Transverse colon (tissue), 4 donors: ENCODE results near the gene IL3. TPM values are rescaled to one million over a fixed set of nuclear protein-coding genes. Genes with fewer than 3 reads are reported as not detected.
A peak's percentile ranks its signal among the peaks of the same experiment; 100 is the strongest.

Source experiments
- DNase-seq: peaks from one replicate; pipeline ENCODE4 v3.0.0-alpha.2; 2019
- H3K27ac ChIP-seq, 4 donors: fragments of 200-600 bp; sonication (generic); 2 replicates each; pipeline ENCODE4 v1.5.1; 2016 to 2018; ENCODE audit warnings: inconsistent platforms in 4 of 4
- H3K27me3 ChIP-seq: fragments of 200-600 bp; sonication (generic); 2 replicates; pipeline ENCODE4 v1.5.1; 2017; ENCODE audit warnings: inconsistent platforms
- H3K36me3 ChIP-seq, 4 donors: fragments of 200-600 bp; sonication (generic); 2 replicates each; pipeline ENCODE4 v1.5.1; 2017 to 2019; ENCODE audit warnings: inconsistent platforms in 4 of 4
- H3K4me1 ChIP-seq, 4 donors: fragments of 200-600 bp; sonication (generic); 2 replicates each; pipeline ENCODE4 v1.5.1; 2017 to 2020; ENCODE audit warnings: inconsistent platforms in 4 of 4
- H3K4me3 ChIP-seq, 4 donors: fragments of 200-600 bp; sonication (generic); 1 replicate in 1 of 4; 2 replicates in 3 of 4; pipeline versions ENCODE4 v1.5.1 to v1.6.1; 2017 to 2019; ENCODE audit warnings: inconsistent platforms in 4 of 4
- H3K9me3 ChIP-seq, 2 donors: fragments of 200-600 bp; sonication (generic); 2 replicates each; pipeline ENCODE4 v1.5.1; 2017 to 2019; ENCODE audit warnings: inconsistent platforms in 2 of 2
- CTCF ChIP-seq, 5 experiments: fragments of 200-600 bp in 3 of 5; fragments of 450-650 bp in 2 of 5; sonication (generic) in 3 of 5; IDR thresholded peaks; 1 replicate in 2 of 5; 2 replicates in 3 of 5; pipeline ENCODE4 v1.5.1; 2016 to 2017; ENCODE audit warnings: antibody characterized with exemption in 5 of 5, inconsistent platforms in 3 of 5, mild to moderate bottlenecking in 2 of 5, moderate library complexity in 1 of 5
- EP300 ChIP-seq: sonication (generic); formaldehyde crosslinking; IDR thresholded peaks from one replicate; pipeline ENCODE4 v1.6.1; 2017; ENCODE audit warnings: antibody characterized with exemption, low read depth
- POLR2A ChIP-seq: fragments of 450-650 bp; IDR thresholded peaks from one replicate; pipeline ENCODE4 v1.6.1; 2016; ENCODE audit warnings: antibody characterized with exemption, mild to moderate bottlenecking, moderate library complexity
- POLR2AphosphoS5 ChIP-seq, 3 donors: sonication (generic); formaldehyde crosslinking; IDR thresholded peaks; one replicate each; pipeline ENCODE4 v1.6.1; 2016; ENCODE audit warnings: antibody characterized with exemption in 3 of 3
- WGBS, 2 donors: methylation state at CpG; one replicate each; pipeline ENCODE4 v1.1.5; 2018; ENCODE audit warnings: low coverage in 1 of 2; 5-methylcytosine and 5-hydroxymethylcytosine counted together
- in situ Hi-C, 4 donors: fragments of 200-750 bp; cut with MboI; loops; one replicate each; pipeline versions ENCODE4 v1.15.0 to v1.15.1; 2017; ENCODE audit warnings: low sequenced_read_pairs in 3 of 4, low pct_ligation_motif_present in 1 of 4, low pct_unique_long_range_greater_than_20kb in 1 of 4
- intact Hi-C: fragments of 100-400 bp; cut with DNase I; formaldehyde crosslinking; loops from one replicate; pipeline ENCODE4 v1.15.1; 2023; ENCODE audit warnings: low total_unique reads
- total RNA-seq, 4 donors: library from RNA; depleted of rRNA; stranded (reverse); fragments of >200 nt; gene quantifications; one replicate each; pipeline ENCODE4 v1.1.0, GENCODE V29; 2016

The IL3 gene
- total RNA-seq: not detected

GRCh38 chr5:132060501-132061161, at the start of gene IL3:
Gene IL3, plus strand, starts transcription at chr5:132060655. Its CDS starts 52 bp downstream, at chr5:132060707.
- 92% methylated on average over 4 to 16 of the region's 16 CpGs for WGBS, 2 donors
- H3K36me3 ChIP-seq: no peaks in the 10 kb centered on the region
- no peak within 1 kb of the TSS for H3K27ac ChIP-seq
- in situ Hi-C loops: no loop called here
- no peak within 1 kb of the TSS for H3K4me3 ChIP-seq
- no peaks in the 10 kb centered on the region for H3K27me3 ChIP-seq
- H3K4me1 ChIP-seq: no peaks in the 10 kb centered on the region
- TF ChIP-seq POLR2AphosphoS5 (IDR thresholded peaks at IDR 0.05) (no peak), POLR2A (no peak), EP300 (no peak)
- intact Hi-C loops: no loop called here
- DNase-seq: peak; percentile 3
- no peaks in the 10 kb centered on the region for H3K9me3 ChIP-seq

GRCh38 chr5:132010989-132011621, 49.4 kb upstream of the IL3 start:
- in situ Hi-C loops (loop anchor here in 1 of 4 donors (25.0 kb wide), 1 partner anchor 574 kb away; no protein-coding TSS in a partner anchor), intact Hi-C loops (no loop called here)

GRCh38 chr5:132011622-132012343, 48.7 kb upstream of the IL3 start, which contains the start of gene ACSL6:
Gene ACSL6, minus strand, starts transcription at chr5:132011658. Its CDS starts 105 bp downstream, at chr5:132011553.
- in situ Hi-C loops: loop anchor here in 1 of 4 donors (25.0 kb wide), 1 partner anchor 574 kb away; no protein-coding TSS in a partner anchor
- Histone ChIP-seq H3K9me3 (no peaks in the 10 kb centered on the region), H3K27ac (no peak within 1 kb of the TSS), H3K4me1 (peaks cover 5 to 8% (median 6%) of the 10 kb centered on the region in 4 donors), H3K27me3 (peaks cover 54% of the 10 kb centered on the region), H3K4me3 (peak within 1 kb of the TSS; percentile 38 to 60 (median 50)), H3K36me3 (no peaks in the 10 kb centered on the region)
- whole genome bisulfite sequencing, 2 donors: 12% methylated on average over 17 of the region's 63 CpGs; no CpG with 5 or more reads in 1 of the 2 donors
- intact Hi-C loops: no loop called here
- TF ChIP-seq EP300 (no peak), CTCF (IDR thresholded peaks at IDR 0.05) (no peak), POLR2AphosphoS5 (IDR thresholded peaks at IDR 0.05) (no peak), POLR2A (no peak)
- DNase-seq: peak; percentile 37

More at GRCh38 chr5:132010989-132011621, 49.4 kb upstream of the IL3 start:
- Histone ChIP-seq H3K27ac (no peak overlapping the region), H3K36me3 (no peaks in the 10 kb centered on the region), H3K4me3 (peak overlapping the region in 3 of 4 donors; percentile 42 to 60 (median 57)), H3K9me3 (no peaks in the 10 kb centered on the region), H3K4me1 (peaks cover 5 to 8% (median 6%) of the 10 kb centered on the region in 4 donors), H3K27me3 (peaks cover 47% of the 10 kb centered on the region)
- no peak for DNase-seq
- WGBS, 2 donors: 17% methylated on average over 29 of the region's 46 CpGs; no CpG with 5 or more reads in 1 of the 2 donors
- TF ChIP-seq EP300 (no peak), POLR2A (no peak)

- Histone ChIP-seq H3K9me3 (no peaks in the 10 kb centered on the region), H3K27me3 (peaks cover 61% of the 10 kb centered on the region), H3K4me3 (no peak overlapping the region), H3K36me3 (no peaks in the 10 kb centered on the region), H3K4me1 (peaks cover 5 to 8% (median 6%) of the 10 kb centered on the region in 4 donors), H3K27ac (no peak overlapping the region)
- TF ChIP-seq POLR2A: no peak
- TF ChIP-seq POLR2AphosphoS5 (IDR thresholded peaks at IDR 0.05): no peak
- no peak for TF ChIP-seq EP300
- TF ChIP-seq CTCF (IDR thresholded peaks at IDR 0.05): no peak
- in situ Hi-C loops: loop anchor here in 1 of 4 donors (25.0 kb wide), 1 partner anchor 575 kb away; no protein-coding TSS in a partner anchor
- peak; percentile 7 for DNase-seq
- intact Hi-C loops: no loop called here
- 59% methylated on average over 7 of the region's 7 CpGs; no CpG with 5 or more reads in 1 of the 2 donors for WGBS, 2 donors
Measured at GRCh38 chr5:132012371-132013005, 48.0 kb upstream of the IL3 start.
